ENCODE data around the gene WDR35.

The WDR35 gene

GRCh38 chr2:19863303-19864041, 126.4 kb downstream of the WDR35 start:
- ATAC-seq: peak; percentile 91

GRCh38 chr2:19861813-19862212, 128.1 kb downstream of the WDR35 start:
- ATAC-seq: no peak
- TF ChIP-seq CSRNP3 (CRISPR knock-in tag; IDR thresholded peaks at IDR 0.05) (no peak), RARB (CRISPR knock-in tag; IDR thresholded peaks at IDR 0.05) (no peak), POU6F1 (CRISPR knock-in tag; IDR thresholded peaks at IDR 0.05; ENCODE audit: borderline replicate concordance, low read depth) (no peak), BACH2 (CRISPR knock-in tag; IDR thresholded peaks at IDR 0.05; ENCODE audit: borderline replicate concordance) (no peak), TCF4 (CRISPR knock-in tag; IDR thresholded peaks at IDR 0.05; ENCODE audit: borderline replicate concordance) (no peak), ZC3H10 (CRISPR knock-in tag; IDR thresholded peaks at IDR 0.05) (no peak), TSHZ2 (CRISPR knock-in tag; IDR thresholded peaks at IDR 0.05) (no peak)

More at GRCh38 chr2:19863303-19864041, 126.4 kb downstream of the WDR35 start:
- TF ChIP-seq TOX (CRISPR knock-in tag; IDR thresholded peaks at IDR 0.05; ENCODE audit: borderline replicate concordance) (no peak), ZFP3 (CRISPR knock-in tag; IDR thresholded peaks at IDR 0.05) (no peak), CSDC2 (CRISPR knock-in tag; IDR thresholded peaks at IDR 0.05) (no peak), ESRRG (CRISPR knock-in tag; IDR thresholded peaks at IDR 0.05) (no peak), ZFP30 (CRISPR knock-in tag; IDR thresholded peaks at IDR 0.05) (no peak), CSRNP3 (CRISPR knock-in tag; IDR thresholded peaks at IDR 0.05) (no peak), ZC3H10 (CRISPR knock-in tag; IDR thresholded peaks at IDR 0.05) (no peak), BACH2 (CRISPR knock-in tag; IDR thresholded peaks at IDR 0.05; ENCODE audit: borderline replicate concordance) (no peak), ZNF70 (CRISPR knock-in tag; IDR thresholded peaks at IDR 0.05) (no peak), RARB (CRISPR knock-in tag; IDR thresholded peaks at IDR 0.05) (no peak), PPARA (CRISPR knock-in tag; IDR thresholded peaks at IDR 0.05; ENCODE audit: borderline replicate concordance) (no peak), CREB5 (CRISPR knock-in tag; IDR thresholded peaks at IDR 0.05; ENCODE audit: low read depth) (no peak), SNAI2 (CRISPR knock-in tag; IDR thresholded peaks at IDR 0.05) (no peak), ISL1 (CRISPR knock-in tag; IDR thresholded peaks at IDR 0.05) (no peak), ARNTL (CRISPR knock-in tag; IDR thresholded peaks at IDR 0.05; ENCODE audit: borderline replicate concordance, low read depth) (no peak), ZNF8 (CRISPR knock-in tag; IDR thresholded peaks at IDR 0.05) (no peak), TCF4 (CRISPR knock-in tag; IDR thresholded peaks at IDR 0.05; ENCODE audit: borderline replicate concordance) (no peak), OSR1 (CRISPR knock-in tag; IDR thresholded peaks at IDR 0.05) (no peak), PATZ1 (CRISPR knock-in tag; IDR thresholded peaks at IDR 0.05; ENCODE audit: borderline replicate concordance) (no peak), TSHZ2 (CRISPR knock-in tag; IDR thresholded peaks at IDR 0.05) (no peak)
